SK-N-MC (cell line): ENCODE measurements around the gene OR6C2.

ENCODE experiments used
- EZH2 ChIP-seq: fragments of 200-600 bp; sonication (generic); IDR thresholded peaks from one replicate; pipeline ENCODE4 v1.6.1; 2017; ENCODE audit warnings: antibody characterized with exemption
- POLR2AphosphoS5 ChIP-seq: IDR thresholded peaks from 2 replicates; pipeline ENCODE4 v1.6.1; 2012; ENCODE audit warnings: mild to moderate bottlenecking, low read depth, low read length, borderline replicate concordance

DNA sequence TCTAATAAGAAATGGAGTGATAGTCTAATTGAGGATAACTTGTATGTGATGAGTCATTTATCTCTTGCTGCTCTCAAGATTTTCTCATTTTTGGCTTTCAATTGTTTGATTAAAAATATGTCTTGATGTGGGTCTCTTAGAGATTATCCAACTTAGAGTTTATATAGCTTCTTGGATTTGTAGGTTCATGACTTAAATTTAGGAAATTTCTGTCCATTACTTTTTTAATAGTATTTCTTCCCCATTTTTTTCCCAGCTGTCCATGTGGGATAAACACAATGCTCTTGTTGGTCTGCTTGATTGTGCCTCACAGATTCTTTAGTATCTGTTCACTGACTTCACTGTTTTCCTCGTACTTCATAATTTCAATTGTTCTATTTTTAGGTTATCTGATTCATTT, 36.0 kb upstream of the OR6C2 start:
- no peak for TF ChIP-seq EZH2
- no peak for TF ChIP-seq POLR2AphosphoS5
